Large intestine (tissue), 3 donors: Measurements from ENCODE around the gene ALDH6A1. TPM values are rescaled to one million over a fixed set of nuclear protein-coding genes. Genes with fewer than 3 reads are reported as not detected.

Source experiments
- DNase-seq, 2 donors: peaks; one replicate each; pipeline versions ENCODE4 v3.0.0 to v3.0.0-alpha.2; 2013
- H3K27ac ChIP-seq: one replicate; pipeline ENCODE4 v1.5.1; 2013; ENCODE audit warnings: low read length
- H3K27me3 ChIP-seq: 2 replicates; pipeline ENCODE4 v1.6.1; 2013; ENCODE audit warnings: low read length; ENCODE audit not compliant: control insufficient read depth, insufficient read depth
- H3K36me3 ChIP-seq: 2 replicates; pipeline ENCODE4 v1.6.1; 2013; ENCODE audit warnings: low read length; ENCODE audit not compliant: control insufficient read depth, insufficient read depth
- H3K4me1 ChIP-seq: one replicate; pipeline ENCODE4 v1.6.1; 2013; ENCODE audit warnings: low read length; ENCODE audit not compliant: control insufficient read depth, insufficient read depth
- H3K4me3 ChIP-seq: one replicate; pipeline ENCODE4 v1.5.1; 2013; ENCODE audit warnings: low read length
- H3K9me3 ChIP-seq: one replicate; pipeline ENCODE4 v1.6.1; 2013; ENCODE audit warnings: mild to moderate bottlenecking, low read depth, low read length, moderate library complexity; ENCODE audit not compliant: control insufficient read depth
- WGBS: methylation state at CpG from one replicate; pipeline ENCODE4 v1.1.5; 2013; ENCODE audit warnings: low lambda C conversion rate; ENCODE audit not compliant: insufficient coverage; 5-methylcytosine and 5-hydroxymethylcytosine counted together
- polyA plus RNA-seq: library from polyadenylated mRNA; unstranded; fragments of 120-200 nt; gene quantifications from one replicate; pipeline ENCODE4 v1.2.1, GENCODE V29; 2013

ALDH6A1 gene
- polyA plus RNA-seq, 1 donor: 24.7 TPM

DNA sequence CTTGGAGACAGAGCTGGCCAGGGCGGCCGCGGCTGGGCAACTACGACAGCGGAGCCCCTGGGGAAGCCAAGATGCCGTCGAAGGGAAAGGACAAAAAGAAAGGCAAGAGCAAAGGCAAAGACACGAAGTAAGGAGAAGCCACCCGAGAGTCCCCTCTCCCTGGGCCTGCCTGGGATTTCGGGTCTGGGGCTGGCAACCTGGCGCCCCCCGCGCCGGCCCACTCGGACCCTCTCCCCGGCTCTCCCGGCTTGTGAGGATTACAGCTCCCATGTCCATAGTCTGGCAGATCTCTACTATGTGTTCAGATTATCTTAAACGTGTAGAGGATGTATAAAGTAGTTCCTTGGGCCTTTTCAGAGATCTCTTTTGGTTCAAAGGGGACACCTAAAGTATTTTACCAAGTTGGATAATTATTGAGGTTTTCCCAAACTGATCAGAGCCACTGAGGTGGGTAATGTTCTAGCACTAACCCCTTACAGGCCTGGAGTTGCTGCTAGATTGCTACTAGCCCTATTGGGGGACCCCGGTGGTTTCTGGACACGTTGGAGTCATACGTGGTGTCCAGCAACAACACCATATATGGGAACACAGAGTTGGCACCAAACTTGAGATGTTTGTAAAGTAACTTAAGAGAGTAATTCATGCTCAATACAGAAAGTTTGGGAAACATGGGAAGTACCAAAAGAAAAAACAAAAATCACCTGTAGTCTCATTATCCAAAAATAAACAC lies 64.7 kb downstream of the ALDH6A1 start:
- Histone ChIP-seq H3K4me1 (peaks cover 6% of the 10 kb centered on the region), H3K27me3 (no peaks in the 10 kb centered on the region), H3K27ac (peak overlapping the region; percentile 94), H3K36me3 (no peaks in the 10 kb centered on the region), H3K4me3 (peak overlapping the region; percentile 80), H3K9me3 (no peaks in the 10 kb centered on the region)
- WGBS: no CpG with 5 or more reads among the region's 21 CpGs
- DNase-seq: peak in 1 of 2 donors; percentile 43

GRCh38 chr14:74018586-74019407 lies 65.5 kb downstream of the ALDH6A1 start, which contains the start of the genes BBOF1 and ENTPD5:
Gene BBOF1, plus strand, starts transcription at chr14:74019349. Its CDS starts 130 bp downstream, at chr14:74019479.
Gene ENTPD5, minus strand, starts transcription at chr14:74019288. Its CDS starts 31,186 bp downstream, at chr14:73988102.
- Histone ChIP-seq H3K27ac (peak within 1 kb of the TSS; percentile 99), H3K9me3 (no peaks in the 10 kb centered on the region), H3K4me3 (peak within 1 kb of the TSS; percentile 85), H3K4me1 (peaks cover 12% of the 10 kb centered on the region), H3K27me3 (no peaks in the 10 kb centered on the region), H3K36me3 (no peaks in the 10 kb centered on the region)
- WGBS: no CpG with 5 or more reads among the region's 93 CpGs
- peak; percentile 91 to 95 for DNase-seq

DNA sequence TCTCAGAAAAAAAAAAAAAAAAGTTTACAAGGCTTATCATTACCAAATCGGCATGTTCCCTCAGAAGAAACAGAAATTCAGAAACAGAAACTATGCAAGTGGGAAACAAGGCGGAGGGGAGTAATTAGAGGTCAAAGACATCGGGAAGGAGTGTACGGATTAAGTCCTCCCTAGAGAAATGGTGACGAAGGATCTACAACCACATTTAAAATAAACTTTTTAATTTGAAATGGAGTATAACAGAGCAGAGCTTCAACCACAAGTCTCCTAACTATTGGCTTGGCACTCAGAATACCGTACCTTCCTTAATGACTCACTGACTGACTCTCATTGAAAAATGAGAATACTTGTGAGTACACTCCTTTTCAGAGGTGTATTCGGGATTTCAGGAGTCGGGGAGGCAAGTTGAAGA lies 66.1 kb downstream of the ALDH6A1 start:
- H3K27me3 ChIP-seq: no peaks in the 10 kb centered on the region
- H3K27ac ChIP-seq: peak overlapping the region; percentile 99
- 0% methylated on average over 1 of the region's 8 CpGs for WGBS
- peaks cover 2% of the 10 kb centered on the region for H3K36me3 ChIP-seq
- DNase-seq: peak in 1 of 2 donors; percentile 24
- H3K9me3 ChIP-seq: no peaks in the 10 kb centered on the region
- peak overlapping the region; percentile 85 for H3K4me3 ChIP-seq
- peaks cover 13% of the 10 kb centered on the region for H3K4me1 ChIP-seq

DNA sequence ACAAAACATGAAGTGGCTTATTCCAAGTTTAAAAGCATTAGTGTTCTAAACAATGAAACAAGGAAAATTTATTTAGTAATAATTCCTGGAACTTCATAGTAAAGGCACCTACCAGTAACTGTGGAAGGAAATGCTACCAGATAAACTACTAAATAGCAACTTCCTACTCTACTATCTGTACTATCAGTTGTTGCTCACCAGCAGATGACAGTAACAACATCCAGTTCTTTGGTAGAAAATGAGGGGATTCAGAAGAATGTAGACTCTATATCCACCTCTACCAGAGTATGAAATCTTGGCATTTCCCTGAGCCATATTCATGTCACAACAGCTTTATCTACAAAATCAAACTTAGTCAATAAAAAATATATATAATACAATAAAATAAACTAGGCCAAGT lies 68.3 kb downstream of the ALDH6A1 start:
- Histone ChIP-seq H3K9me3 (no peaks in the 10 kb centered on the region), H3K4me3 (no peak overlapping the region), H3K36me3 (peaks cover 8% of the 10 kb centered on the region), H3K27me3 (no peaks in the 10 kb centered on the region), H3K4me1 (peaks cover 13% of the 10 kb centered on the region), H3K27ac (peak overlapping the region; percentile 34)
- DNase-seq: no peak

GRCh38 chr14:74015176-74015575 lies 69.1 kb downstream of the ALDH6A1 start:
- WGBS: no CpG with 5 or more reads among the region's 3 CpGs
- Histone ChIP-seq H3K4me1 (peaks cover 13% of the 10 kb centered on the region), H3K4me3 (no peak overlapping the region), H3K9me3 (no peaks in the 10 kb centered on the region), H3K27ac (peak overlapping the region; percentile 34), H3K27me3 (no peaks in the 10 kb centered on the region), H3K36me3 (peaks cover 13% of the 10 kb centered on the region)
- DNase-seq: no peak

- no peaks in the 10 kb centered on the region for H3K27me3 ChIP-seq
- peaks cover 13% of the 10 kb centered on the region for H3K36me3 ChIP-seq
- no peaks in the 10 kb centered on the region for H3K9me3 ChIP-seq
- peak overlapping the region; percentile 55 for H3K27ac ChIP-seq
- H3K4me1 ChIP-seq: peaks cover 8% of the 10 kb centered on the region
- peak; percentile 39 to 55 for DNase-seq
- WGBS: 63% methylated on average over 1 of the region's 1 CpG
- no peak overlapping the region for H3K4me3 ChIP-seq
Measured at GRCh38 chr14:74014299-74014698, 70.0 kb downstream of the ALDH6A1 start.

DNA sequence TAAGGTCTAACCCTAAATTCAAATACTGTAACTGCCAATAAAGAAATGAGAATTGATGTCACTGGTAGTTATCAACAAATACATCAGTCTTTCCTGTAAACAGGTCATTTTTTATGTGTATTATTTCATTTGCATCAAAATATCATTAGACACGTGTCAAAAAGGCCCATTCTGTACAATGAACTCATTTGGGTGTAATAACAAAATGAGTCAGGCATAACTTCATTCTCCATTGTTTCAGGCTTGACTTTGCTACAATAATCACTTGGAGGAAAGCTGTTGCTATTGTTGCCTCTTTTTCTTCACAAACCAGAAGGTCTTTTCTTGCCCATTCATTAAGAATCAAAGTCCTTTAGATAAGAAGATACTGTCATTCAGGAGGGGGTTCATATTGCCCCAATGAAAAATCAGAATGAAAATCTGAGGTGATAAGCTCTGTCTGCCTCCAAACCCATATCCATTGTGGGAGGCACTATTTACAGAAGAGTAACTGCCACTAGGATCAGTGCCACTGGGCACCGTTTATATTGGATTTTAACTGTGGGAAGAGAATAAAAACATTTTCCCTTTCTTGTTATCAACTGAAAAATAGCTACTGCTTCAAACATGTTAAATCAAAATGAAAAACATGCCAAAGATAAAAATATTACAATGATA lies 75.3 kb downstream of the ALDH6A1 start:
- H3K4me3 ChIP-seq: no peak overlapping the region
- no peak overlapping the region for H3K27ac ChIP-seq
- H3K4me1 ChIP-seq: peaks cover 2% of the 10 kb centered on the region
- no peak for DNase-seq
- peaks cover 25% of the 10 kb centered on the region for H3K36me3 ChIP-seq
- WGBS: no CpG with 5 or more reads among the region's 2 CpGs
- H3K27me3 ChIP-seq: no peaks in the 10 kb centered on the region
- H3K9me3 ChIP-seq: no peaks in the 10 kb centered on the region

Other genes with a start within 250 kb of the ALDH6A1 start
- gene PTGR2, start 232.6 kb downstream of the ALDH6A1 start, polyA plus RNA-seq: 16.2 TPM
- gene ZNF410, start 197.6 kb downstream of the ALDH6A1 start, polyA plus RNA-seq: 38.5 TPM
- 4.9 TPM for gene FAM161B, start 134.4 kb downstream of the ALDH6A1 start, polyA plus RNA-seq
- 25.4 TPM for gene COQ6, start 134.2 kb downstream of the ALDH6A1 start, polyA plus RNA-seq
- gene ENTPD5, start 65.2 kb downstream of the ALDH6A1 start, polyA plus RNA-seq: 75.2 TPM
- 6.9 TPM for gene BBOF1, start 65.1 kb downstream of the ALDH6A1 start, polyA plus RNA-seq
- gene LIN52, start 503 bp upstream of the ALDH6A1 start, polyA plus RNA-seq: 11.1 TPM
- gene VSX2, start 155.0 kb upstream of the ALDH6A1 start, polyA plus RNA-seq: not detected
- gene ABCD4, start 218.5 kb upstream of the ALDH6A1 start, polyA plus RNA-seq: 138 TPM